ENCODE measurements around the gene SAMD4A.

Gene SAMD4A

DNA sequence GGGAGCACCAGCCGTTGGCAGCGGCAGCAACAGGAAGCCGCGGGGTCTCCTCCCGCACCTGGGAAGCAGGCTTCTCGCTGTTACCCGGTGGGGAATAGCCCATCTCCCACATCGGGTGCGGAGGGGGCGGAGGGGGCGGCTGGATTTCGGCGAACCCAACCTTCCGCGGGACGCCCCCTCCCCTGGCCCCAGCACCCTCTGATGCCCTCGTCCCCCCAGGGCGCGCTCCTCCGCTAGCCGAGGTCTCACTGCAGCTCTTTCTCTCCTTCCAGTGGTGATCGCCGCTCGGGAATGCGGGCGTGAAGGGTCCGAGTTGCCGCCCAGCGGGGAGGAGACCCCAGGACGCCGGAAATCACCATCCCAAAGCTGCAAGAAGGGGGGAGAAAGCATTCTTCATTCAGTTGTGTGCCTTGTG lies 303 bp downstream of the SAMD4A start:
- DNase-seq = no peak

DNA sequence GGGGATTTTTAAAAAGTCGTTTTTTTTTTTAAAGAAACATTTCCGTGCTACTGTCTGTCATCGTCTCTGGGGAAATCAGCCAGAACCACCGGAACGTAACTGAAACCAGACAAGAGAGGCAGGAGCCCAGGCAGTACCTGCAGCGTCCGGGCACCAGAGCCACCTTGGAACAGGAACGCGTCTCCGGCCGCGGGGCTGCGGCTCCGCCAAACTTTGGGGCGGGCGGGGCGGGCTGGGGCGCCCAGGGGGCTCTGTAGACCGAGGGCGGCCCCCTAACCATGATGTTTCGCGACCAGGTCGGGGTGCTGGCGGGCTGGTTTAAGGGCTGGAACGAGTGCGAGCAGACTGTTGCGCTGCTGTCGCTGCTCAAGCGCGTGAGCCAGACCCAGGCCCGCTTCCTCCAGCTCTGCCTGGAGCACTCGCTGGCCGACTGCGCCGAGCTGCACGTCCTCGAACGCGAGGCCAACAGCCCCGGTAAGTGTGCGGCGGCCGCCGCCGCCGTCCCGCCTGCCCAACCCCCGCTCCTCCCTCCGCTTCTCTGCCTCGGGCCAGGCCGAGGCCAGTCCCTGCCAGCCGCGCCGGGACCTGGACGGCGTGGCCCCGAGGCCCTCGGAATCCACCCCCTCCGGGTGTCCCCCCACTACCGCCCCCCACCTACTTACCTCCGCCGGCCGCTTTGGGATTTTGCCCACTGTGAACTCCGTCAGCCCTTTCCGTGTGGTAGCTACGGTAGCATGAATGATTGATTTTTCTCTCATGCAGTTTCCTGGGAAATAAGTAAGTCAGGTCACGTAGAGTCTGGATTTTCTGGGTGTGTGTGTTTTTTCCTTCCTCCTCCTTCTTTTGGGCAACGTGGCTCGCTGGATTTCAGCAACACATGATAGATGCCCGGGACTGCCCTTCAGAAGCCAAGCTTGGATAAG lies 972 bp downstream of the SAMD4A start:
- DNase-seq = peak; percentile 39

DNA sequence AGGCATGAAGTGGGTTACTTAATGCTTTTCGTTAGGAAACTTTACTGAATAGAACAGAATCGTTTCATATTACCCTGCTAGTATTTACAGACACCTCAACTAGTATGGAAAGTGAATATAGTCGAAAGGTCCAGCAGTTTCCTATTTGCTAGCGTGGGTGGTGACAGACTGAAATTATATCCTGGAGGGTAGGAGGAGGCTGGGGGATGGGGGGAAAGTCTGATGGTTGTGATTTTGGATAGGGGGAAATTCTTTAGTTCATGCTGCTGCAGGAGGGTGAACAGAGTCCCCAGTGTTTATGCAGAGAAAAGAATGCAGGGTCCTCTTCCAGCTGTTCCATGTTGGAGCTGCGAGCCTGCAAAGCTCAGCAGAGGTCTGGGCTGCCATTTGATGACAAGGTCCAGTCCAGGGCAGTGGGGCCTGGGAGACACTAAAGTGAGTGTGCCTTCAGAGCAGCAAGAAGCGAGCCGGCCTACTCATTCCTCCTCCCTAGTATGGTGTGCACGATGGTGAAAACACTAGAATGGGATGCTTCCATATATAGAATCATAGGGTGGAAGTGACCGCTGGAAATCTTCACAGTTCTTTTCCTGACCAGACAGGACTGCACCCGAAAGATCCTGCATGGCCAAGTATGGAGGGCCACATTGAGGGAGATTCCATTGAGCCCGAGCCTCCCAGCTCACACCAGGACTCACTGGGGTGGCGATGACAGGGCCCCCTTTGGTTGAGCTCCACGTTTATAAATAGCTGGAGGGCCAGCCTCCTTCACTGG lies 2.1 kb downstream of the SAMD4A start:
- no peak for DNase-seq

DNA sequence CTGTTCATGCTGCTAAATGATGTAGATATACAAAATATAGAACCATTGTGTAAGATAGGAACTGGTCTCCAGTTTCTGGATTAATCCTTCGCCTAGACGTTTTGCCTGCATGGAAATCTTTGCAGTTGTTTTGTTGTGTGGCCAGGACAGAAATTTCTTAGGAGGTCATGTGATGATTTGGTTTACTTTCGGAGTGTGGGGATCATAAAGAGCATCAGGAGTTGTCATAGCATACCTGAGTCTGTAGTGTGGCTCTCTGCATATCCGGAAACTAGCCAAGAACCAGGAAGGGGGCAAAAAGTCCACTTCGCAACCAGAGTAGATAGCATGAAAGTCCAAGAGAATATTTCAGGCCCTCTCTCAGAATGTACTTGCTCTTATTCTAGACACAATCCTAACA lies 3.1 kb downstream of the SAMD4A start:
- DNase-seq = no peak

DNA sequence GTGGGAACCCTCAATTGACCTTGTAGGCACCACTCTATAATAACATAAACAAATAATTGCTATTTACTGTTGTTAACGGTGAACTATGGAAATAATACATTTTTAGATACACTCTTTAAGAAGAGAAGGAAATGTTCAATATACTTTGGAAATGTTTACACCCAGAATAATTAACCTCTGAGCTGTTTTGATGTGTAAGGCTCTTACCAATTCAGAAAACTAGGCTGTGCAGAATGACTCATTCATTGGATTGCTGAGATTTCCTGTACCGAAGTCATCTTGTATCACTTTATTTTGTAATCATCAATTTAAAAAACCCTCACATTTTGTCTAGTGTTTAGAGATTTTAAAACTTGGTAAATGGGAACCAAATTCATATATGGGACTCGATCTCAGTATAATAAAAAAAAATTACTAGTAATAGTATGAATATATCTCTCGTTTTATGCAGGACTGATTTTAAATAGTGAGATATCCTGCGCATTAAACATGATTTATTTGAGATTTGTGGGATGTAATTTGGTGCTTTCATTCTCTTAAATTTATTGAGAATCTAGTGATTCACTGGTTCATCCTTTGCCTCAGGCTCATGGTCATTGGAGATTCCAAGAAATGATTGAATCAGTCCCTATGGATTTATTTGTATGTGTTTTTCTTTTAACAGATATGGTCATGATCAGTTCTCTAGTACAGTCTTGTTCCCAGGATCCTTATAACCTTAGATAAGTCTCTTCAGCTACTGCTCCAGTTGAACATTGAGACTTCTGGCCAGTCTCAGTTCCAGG lies 3.9 kb downstream of the SAMD4A start:
- DNase-seq = no peak

DNA sequence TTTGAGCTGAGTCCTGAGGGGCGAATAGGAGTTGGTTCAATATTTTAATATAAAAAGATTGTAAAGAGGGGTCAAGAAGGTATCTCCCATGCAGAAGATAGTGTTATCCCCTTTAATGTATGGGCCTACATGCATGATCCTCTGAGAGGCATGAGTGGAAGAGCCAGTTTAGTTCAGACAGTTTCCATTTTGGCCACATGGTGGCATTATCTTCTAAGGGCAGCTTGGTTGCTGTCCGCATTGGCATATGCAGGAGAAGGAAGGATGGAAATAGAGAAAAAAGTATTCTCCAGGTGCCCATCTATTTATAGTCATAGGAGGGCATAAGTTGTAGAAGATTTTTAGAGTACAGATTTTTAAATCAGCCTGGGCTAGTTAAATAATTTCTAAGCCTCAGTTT lies 5.4 kb downstream of the SAMD4A start:
- DNase-seq = no peak

DNA sequence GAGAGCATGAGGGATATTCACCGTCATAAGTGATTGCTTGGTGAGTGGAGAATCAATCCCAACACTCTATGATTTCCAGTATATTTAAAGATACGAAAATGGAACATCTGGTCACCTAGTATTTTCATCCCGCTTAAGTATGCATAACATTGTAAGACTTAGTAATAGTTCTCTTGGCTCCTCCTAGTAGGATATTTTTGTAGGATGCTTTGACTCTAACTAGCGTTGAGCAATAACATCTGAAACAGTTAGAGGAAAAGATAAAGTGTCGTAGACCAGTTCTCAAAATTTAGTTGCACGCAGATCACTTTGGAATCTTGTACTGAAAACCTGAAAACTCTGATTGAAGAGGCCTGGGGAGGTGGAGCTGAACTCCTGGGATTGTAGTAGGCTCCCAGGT lies 7.6 kb downstream of the SAMD4A start:
- no peak for DNase-seq

DNA sequence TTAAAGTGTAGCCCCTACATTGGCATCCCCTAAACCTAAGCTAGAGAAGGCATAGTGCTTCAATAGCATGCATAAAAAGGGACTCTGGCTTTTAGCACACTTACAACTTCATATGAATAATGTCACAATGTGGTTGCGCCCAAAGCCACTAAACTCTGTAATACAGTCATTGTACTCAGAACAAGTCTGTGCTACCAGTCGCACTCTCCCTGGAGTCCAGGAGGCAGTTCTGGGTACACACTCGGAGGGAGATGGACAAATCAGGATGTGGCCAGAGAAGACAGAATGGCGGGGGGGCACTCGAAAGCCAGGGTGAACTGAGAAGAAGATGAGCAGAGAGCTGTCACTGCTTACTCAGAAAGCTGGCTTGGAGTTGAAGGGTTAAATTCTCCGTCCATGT lies 10.6 kb downstream of the SAMD4A start:
- DNase-seq = no peak

DNA sequence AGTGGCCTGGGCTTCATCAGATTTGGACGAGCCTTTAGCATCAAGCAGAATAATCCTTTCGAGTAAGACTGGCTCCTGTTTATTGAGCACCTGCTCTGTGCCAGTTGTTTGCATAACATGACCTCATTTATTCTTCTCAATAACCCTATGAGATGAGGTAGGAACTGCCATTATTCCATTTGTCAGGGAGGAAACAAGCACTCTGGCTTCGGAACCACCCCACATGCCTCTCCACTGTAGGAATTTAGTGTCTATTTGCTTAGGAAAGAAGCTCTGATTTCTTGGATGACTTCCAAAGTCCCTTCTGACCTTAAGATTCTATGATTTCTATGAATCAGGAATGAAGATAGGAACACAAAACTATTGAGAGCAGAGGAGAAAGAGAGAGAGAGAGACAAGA lies 11.0 kb downstream of the SAMD4A start:
- DNase-seq = no peak

DNA sequence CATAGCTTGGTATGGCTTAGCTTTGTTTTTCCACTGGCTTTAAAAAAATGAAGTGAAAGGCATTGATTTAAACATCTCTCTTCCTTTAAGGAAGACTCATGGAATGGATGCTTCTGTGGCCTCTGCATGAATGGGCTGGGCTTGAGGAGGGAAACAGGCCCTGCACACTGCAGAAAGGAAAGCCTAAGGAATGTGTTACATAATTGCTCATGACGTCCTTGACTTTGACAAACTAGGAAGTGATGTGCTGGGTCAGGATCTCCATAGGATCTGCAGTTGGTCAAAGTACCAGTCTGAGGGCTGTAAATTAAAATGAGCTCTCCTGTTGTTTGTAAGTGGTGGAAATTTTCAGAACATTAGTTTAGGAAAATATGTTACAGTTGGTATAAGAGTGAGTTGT lies 12.7 kb downstream of the SAMD4A start:
- no peak for DNase-seq

DNA sequence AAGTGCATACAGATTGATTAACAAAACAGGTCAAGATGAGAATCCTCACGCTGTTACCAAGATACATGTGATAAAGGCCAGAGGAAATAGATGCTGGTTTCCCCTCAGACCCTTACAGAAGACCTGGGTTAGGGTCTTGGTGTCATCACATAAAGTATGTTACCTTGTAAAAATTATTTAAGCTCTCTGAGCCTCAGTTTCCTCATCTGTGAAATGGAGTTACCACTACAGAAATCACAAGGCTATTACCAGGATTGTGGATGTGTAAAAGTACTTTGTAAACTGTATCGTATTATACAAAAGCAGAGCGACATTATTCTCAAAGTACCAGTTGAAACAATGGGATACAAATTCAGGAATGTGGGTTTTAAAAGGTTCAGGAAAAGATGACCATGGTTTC lies 14.0 kb downstream of the SAMD4A start:
- DNase-seq = no peak

DNA sequence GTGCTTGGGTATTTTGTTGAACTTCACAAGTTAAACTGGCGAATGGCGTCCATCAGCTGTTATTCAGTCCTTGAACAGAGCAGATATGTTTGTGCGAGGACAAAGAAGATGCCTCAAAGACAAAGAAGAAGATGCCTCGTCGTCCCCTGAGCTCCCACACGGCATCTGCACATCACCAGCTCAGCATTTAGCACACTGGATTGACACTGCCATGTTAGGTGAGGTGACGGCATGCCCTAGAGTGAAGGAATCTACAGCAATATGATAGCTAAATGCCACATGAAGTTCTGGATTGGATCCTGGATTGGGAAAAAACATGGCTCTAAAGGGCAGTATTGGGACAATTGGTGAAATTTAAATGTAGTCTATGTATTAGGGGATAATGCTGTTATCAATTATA lies 15.4 kb downstream of the SAMD4A start:
- no peak for DNase-seq

DNA sequence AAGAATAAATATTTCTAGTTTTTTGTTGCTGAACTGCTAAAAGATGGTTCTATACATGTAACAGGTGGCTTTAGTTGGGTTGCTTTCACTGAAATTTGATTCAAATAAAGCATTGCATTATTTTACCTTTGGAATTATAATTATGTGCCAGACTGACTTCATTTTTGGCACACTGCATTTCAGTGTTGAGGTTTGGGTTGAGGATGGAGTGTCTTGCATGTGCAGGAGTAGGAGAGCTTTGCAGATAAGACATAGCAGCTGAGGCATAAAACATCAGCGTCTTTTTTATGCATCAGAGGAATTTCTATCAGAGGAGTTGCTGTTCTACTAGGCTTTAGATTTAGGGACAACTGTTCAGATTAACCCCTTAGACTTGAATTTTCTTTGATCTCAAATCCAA lies 17.2 kb downstream of the SAMD4A start:
- DNase-seq = no peak

DNA sequence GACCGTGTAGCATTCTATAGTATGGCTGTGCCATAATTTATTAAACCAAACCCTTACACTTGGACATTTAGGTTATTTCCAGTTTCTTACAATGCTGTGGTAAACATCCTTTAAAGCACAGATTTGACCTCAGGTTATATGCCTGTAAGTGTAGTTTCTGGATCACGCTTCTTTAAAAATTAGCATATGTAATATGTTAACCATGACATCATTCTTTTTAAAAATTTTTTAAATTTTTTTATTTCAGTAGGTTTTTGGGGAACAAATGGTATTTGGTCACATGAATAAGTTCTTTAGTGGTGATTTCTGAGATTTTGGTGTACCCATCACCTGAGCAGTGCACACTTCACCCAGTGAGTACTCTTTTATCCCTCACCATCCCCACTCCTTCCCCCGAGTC lies 18.3 kb downstream of the SAMD4A start:
- no peak for DNase-seq

DNA sequence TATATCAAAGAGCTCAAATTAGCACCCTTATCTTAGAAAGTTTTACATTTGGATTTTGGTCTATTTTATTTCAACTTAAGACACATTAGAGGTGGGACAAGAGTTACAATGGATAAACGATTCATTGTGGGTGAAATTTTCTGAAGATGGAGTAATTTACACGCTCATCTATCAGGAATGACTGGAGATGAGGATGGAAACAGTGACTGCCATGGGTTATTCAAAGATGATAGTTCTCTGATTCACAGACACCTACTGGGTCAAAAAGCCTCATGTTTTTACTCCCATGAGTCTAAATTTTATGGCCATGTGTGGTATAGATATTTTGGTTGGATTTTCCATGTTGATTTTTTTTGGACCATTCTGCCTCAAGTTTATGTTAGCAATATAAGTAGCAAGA lies 22.1 kb downstream of the SAMD4A start:
- DNase-seq = no peak

DNA sequence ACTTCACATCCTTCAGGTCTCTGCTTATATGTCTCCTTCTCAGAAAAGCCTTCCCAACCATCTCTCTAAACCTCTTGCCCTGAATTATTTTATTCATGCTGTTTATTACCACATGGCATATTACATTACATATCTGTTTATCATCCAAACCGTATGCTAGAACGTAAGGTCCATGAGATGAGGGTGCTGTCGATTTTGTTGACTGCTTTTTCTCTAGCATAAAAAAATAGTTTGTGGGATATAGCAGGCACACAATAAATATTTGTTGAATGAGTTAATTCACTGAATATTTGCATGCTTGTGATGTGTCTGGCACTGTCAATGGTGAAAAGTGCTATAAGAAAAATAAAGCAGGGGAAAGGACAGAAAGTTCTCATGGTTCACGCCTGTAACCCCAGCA lies 22.9 kb downstream of the SAMD4A start:
- DNase-seq = no peak

DNA sequence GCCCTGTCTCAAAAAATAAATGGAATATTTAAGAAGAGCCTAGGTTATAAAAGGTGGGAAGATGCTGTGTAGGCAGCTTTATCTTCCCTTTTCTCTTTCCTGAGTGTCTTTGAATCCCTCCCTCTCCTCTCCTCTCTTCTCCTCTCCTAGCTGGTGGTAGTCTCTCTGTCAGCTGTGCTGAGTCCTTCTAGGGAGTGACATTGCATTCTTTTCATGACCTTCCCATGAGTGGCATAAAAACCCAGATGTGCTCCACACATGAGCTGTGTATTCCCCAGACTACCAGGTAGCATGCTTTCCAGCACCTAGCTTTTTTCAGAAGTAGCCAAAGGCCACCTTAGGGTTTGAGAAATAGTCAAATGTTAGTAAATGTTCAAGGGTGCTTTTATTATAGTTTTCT lies 23.6 kb downstream of the SAMD4A start:
- no peak for DNase-seq

DNA sequence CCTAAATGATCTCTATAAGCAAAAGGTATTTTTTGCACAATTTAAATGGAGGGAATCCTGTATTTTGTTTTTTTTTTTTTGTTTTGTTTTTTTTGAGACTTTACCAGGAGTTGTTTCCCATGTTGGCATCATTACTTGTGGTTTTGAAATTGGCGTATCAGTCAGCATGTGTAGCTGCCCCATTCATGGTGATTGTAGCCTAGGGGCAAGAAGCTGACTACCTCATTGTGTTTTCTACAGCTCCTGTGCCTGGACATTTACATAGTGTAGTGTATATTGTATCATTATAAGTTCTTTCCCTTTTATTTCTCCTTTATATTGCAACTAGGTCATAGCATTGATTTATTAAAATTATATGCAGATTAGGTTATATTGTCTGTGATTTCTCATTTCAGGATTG lies 24.5 kb downstream of the SAMD4A start:
- no peak for DNase-seq

DNA sequence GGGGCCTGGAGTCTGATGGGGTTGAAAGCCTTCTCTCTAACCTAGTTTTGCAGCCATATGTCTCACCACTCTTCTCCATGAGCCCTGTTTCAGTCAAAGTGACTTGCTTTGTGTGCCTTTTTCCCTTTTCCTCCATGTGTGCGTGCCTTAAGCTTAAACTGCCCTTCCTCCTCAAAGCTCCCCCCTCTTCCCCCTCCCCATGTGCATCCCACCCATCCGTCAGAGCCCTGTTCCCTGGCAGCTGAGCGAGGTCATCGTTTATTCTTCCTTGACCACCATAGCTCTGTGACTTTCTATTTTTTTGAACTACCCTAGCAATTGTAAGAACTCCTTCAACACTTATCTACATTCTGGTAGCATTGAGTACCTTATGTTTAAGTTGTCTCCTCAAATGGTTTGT lies 24.9 kb downstream of the SAMD4A start:
- DNase-seq = no peak

DNA sequence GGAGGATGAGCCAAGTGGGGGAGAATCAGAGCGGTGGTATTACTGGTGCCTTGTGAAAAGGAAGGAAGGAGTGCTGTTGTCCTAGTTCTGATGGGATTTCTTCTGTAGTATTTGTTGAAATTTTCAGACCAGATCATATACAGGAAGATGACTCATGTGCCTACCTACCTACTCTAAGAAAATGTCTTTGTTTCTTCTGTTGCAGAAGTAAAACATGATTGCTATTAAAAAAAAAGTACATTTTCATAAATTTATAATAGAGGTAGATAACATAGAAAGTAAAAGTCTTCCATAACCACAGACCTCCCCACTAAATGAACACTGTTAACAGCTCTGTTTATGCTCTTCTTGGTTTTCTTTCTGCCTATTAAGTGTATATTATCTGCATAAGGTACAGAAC lies 26.9 kb downstream of the SAMD4A start:
- no peak for DNase-seq

DNA sequence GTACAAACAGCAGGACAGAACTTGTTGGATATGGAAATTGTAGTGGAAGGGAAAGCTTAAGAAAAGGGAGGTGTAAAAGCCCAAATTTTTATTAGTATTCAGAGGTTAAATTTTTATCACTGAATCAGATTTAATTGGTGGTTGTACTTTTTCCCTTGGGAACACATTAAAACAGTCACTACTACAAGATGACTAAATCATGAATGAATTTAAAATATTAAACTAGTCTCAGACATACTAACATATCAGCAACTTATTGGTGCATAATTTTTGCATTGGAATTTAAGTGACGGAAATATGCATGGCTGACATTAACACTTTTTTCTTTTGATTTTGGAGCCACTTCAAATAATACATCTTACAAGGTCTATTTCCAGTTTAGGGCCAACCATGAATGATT lies 27.6 kb downstream of the SAMD4A start:
- no peak for DNase-seq

DNA sequence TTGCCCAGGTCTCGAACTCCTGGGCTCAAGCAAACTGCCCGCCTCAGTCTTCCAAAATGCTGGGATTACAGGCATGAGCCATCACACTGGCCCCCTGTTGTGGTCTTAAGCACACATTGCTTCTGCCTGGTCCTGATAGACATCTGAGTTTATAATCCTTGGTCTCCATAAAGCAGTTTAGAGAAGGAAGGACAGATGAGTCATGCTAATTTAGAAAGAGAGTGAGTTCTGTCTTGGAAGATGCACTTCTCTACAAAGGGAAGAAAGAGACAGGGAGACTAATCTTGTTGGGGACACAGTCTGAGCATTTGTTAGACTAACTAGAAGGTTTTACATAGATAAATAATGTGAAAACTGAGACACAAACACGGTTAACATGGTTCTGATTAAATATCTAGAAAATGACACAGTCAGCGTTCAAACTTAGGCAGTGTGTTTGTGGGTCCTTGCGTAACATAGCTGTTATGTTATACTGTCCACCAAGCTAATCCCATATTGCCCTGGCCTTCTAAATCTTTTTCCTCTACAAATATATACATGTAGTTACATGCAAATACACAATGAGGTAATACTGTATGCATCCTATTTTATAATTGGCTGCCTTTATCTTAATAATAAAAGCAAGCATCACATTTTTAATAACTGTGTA lies 31.0 kb downstream of the SAMD4A start:
- no peak for DNase-seq
